SU-DHL-6 (cell line): Measurements from ENCODE around the gene KLF17.

Source experiments
- H2AFZ ChIP-seq: fragments of 200-600 bp; sonication (generic); 2 replicates; pipeline ENCODE4 v1.6.1; 2014; ENCODE audit warnings: low read depth, mild to moderate bottlenecking, moderate library complexity, mixed read lengths, antibody characterized with exemption, low read length; ENCODE audit not compliant: severe bottlenecking
- H3F3A ChIP-seq: fragments of 200-600 bp; shearing (Covaris generic); 2 replicates; pipeline ENCODE4 v1.6.0; 2016; ENCODE audit warnings: antibody characterized with exemption, mild to moderate bottlenecking; ENCODE audit not compliant: insufficient read depth
- H3K27ac ChIP-seq: fragments of 200-600 bp; sonication (generic); 2 replicates; pipeline ENCODE4 v1.5.1; 2016; ENCODE audit warnings: low read depth, mild to moderate bottlenecking, low read length, moderate library complexity, mixed read lengths
- H3K27me3 ChIP-seq: fragments of 200-600 bp; sonication (generic), shearing (Covaris generic); 2 replicates; pipeline ENCODE4 v1.6.0; 2014; ENCODE audit warnings: mild to moderate bottlenecking, low read length
- H3K36me3 ChIP-seq: fragments of 200-600 bp; sonication (generic); 2 replicates; pipeline ENCODE4 v1.6.1; 2014; ENCODE audit warnings: mild to moderate bottlenecking, low read length, mixed read lengths
- H3K4me2 ChIP-seq: fragments of 300-600, 200-600 bp; shearing (Covaris generic), sonication (generic); 2 replicates; pipeline ENCODE4 v1.6.0; 2014; ENCODE audit warnings: low read length, low read depth, mild to moderate bottlenecking; ENCODE audit not compliant: poor library complexity, severe bottlenecking
- H3K4me3 ChIP-seq: fragments of 200-600 bp; sonication (generic); 2 replicates; pipeline ENCODE4 v1.5.1; 2014; ENCODE audit warnings: antibody characterized with exemption, low read length, mild to moderate bottlenecking, mixed read lengths; ENCODE audit not compliant: insufficient read depth, poor library complexity, severe bottlenecking
- H3K79me2 ChIP-seq: fragments of 200-600 bp; sonication (generic); 2 replicates; pipeline ENCODE4 v1.6.1; 2014; ENCODE audit warnings: mild to moderate bottlenecking, low read length, moderate library complexity; ENCODE audit not compliant: insufficient read depth
- H3K9ac ChIP-seq: fragments of 200-600 bp; sonication (generic); 2 replicates; pipeline ENCODE4 v1.7.0; 2014; ENCODE audit warnings: mild to moderate bottlenecking, low read length
- H3K9me2 ChIP-seq: fragments of 200-600 bp; sonication (generic); replicated peaks from 2 replicates; pipeline ENCODE4 v1.6.1; 2014; ENCODE audit warnings: low read length; ENCODE audit not compliant: insufficient read depth
- H3K9me3 ChIP-seq: fragments of 200-600 bp; sonication (generic); 2 replicates; pipeline ENCODE4 v1.6.1; 2014; ENCODE audit warnings: low read length, mixed read lengths; ENCODE audit not compliant: insufficient read depth
- H4K20me1 ChIP-seq: fragments of 200-600 bp; sonication (generic); 2 replicates; pipeline ENCODE4 v1.6.1; 2014; ENCODE audit warnings: low read depth, mild to moderate bottlenecking, antibody characterized with exemption, low read length, moderate library complexity, mixed read lengths
- CTCF ChIP-seq: fragments of 200-600 bp; sonication (generic); IDR thresholded peaks from one replicate; pipeline ENCODE4 v1.5.1; 2017; ENCODE audit warnings: antibody characterized with exemption, mild to moderate bottlenecking, low read length, moderate library complexity; ENCODE audit not compliant: insufficient read depth, poor library complexity, severe bottlenecking
- EZH2phosphoT487 ChIP-seq: fragments of 200-600 bp; sonication (generic), shearing (Covaris generic); conservative IDR thresholded peaks from 2 replicates; pipeline ENCODE4 v1.6.1; 2018; ENCODE audit warnings: mild to moderate bottlenecking, antibody characterized with exemption, low read length, moderate library complexity, mixed read lengths

The KLF17 gene

GRCh38 chr1:44086692-44087474 lies 31.7 kb upstream of the KLF17 start:
- no peak for TF ChIP-seq EZH2phosphoT487
- TF ChIP-seq CTCF = no peak
- Histone ChIP-seq H3K4me3 (no peak overlapping the region), H3K79me2 (no peaks in the 10 kb centered on the region), H3K27ac (no peak overlapping the region), H3K9ac (no peak overlapping the region), H3F3A (no peaks in the 10 kb centered on the region), H3K4me2 (no peak overlapping the region), H3K36me3 (no peaks in the 10 kb centered on the region), H3K9me2 (no peaks in the 10 kb centered on the region), H3K9me3 (no peaks in the 10 kb centered on the region), H2AFZ (no peak overlapping the region), H4K20me1 (no peaks in the 10 kb centered on the region), H3K27me3 (no peaks in the 10 kb centered on the region; the same call in 1 of the 2 replicates)

- no peak overlapping the region for H3K4me2 ChIP-seq
- H3K4me3 ChIP-seq = no peak overlapping the region
- H3K9me2 ChIP-seq = no peaks in the 10 kb centered on the region
- TF ChIP-seq EZH2phosphoT487 (no peak), CTCF (no peak)
- no peak overlapping the region for H3K9ac ChIP-seq
- H3F3A ChIP-seq = no peaks in the 10 kb centered on the region
- no peaks in the 10 kb centered on the region for H3K79me2 ChIP-seq
- H3K27me3 ChIP-seq = no peaks in the 10 kb centered on the region; the same call in 1 of the 2 replicates
- no peak overlapping the region for H3K27ac ChIP-seq
- H3K9me3 ChIP-seq = no peaks in the 10 kb centered on the region
- no peaks in the 10 kb centered on the region for H4K20me1 ChIP-seq
- no peak overlapping the region for H2AFZ ChIP-seq
- H3K36me3 ChIP-seq = no peaks in the 10 kb centered on the region
Observed at GRCh38 chr1:44089371-44090048, 29.1 kb upstream of the KLF17 start.

- Histone ChIP-seq H3K4me3 (no peak overlapping the region), H3K79me2 (no peaks in the 10 kb centered on the region), H3K27ac (no peak overlapping the region), H3K4me2 (no peak overlapping the region), H3F3A (no peaks in the 10 kb centered on the region), H3K36me3 (no peaks in the 10 kb centered on the region), H3K9me2 (no peaks in the 10 kb centered on the region), H3K9ac (no peak overlapping the region), H3K9me3 (no peaks in the 10 kb centered on the region), H3K27me3 (no peaks in the 10 kb centered on the region; the same call in 1 of the 2 replicates), H2AFZ (no peak overlapping the region), H4K20me1 (no peaks in the 10 kb centered on the region)
- no peak for TF ChIP-seq EZH2phosphoT487
- no peak for TF ChIP-seq CTCF
Observed at GRCh38 chr1:44090429-44091252, 28.0 kb upstream of the KLF17 start.
